ENCODE results near the gene TP53I11.

Gene TP53I11, protein sequence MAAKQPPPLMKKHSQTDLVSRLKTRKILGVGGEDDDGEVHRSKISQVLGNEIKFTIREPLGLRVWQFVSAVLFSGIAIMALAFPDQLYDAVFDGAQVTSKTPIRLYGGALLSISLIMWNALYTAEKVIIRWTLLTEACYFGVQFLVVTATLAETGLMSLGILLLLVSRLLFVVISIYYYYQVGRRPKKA

DNA sequence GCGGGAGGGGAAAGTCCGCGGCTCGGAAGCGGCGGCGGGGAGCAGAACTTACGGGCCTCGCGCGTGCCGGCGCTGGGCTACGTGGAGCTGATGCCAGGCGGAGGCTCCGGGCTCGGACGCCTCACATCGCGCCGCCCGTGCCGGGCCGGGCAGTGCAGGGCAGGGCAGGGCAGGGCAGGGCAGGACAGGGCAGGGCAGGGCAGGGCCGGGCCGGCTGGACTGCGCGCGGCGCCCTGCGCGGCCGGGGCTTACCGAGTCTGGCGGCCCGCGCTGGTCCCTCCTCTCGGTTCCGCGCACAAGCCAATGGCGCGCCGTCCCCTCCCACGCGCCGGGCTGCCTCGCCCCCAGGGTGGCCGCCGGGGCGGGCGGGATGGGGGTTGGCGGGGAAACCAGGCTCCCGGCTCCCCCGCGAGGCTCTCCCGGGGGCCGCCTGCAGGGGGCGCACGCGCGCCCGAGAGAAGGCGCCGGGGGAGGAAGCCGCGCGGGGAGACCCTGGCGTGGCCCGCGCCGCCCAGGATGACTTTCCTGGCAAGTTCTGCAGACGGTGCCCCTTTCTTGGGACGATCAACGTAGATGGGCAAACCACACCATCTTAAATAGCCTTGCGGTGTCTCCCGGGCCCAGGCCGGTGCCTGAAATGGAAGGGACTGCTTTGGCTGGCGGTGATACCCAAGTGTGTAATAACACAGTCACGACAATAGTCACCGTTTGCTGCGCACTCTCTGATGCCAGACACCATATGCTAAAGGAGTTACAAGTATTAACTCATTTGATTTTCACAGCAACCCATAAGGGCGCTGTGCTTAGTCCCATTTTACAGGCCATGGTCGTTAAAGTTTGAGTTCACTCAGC lies at the start of gene TP53I11:
Gene TP53I11, minus strand, starts transcription at position 259 of the 852 bp plus-strand sequence. CDS start 12,548 bp downstream, outside the sequence.
- peak; percentile 32 to 59 (median 48) for DNase-seq (ENCODE audit: low read depth in 2 of 3, low spot score in 2 of 3)

DNA sequence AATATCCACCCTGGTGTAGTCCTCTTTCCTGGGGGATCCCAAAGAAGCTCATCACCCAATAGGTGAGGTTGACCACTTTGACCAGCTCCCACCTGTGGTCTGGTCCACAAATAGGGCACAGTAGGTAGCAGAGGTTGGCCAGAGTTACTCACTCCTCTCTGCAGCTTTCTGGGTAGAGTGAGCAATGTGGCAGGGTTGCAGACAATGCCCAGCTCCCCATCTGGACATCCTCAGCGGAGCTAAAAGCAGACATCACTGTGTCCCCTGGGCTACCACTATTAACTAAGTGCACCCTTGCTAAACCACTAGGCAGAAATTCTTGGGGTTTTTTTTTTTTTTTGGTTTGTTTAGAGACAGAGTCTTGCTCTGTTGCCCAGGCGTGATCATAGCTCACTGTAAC lies 48.4 kb upstream of the TP53I11 start:
- no peak for DNase-seq (ENCODE audit: low read depth in 2 of 3, low spot score in 2 of 3)

DNA sequence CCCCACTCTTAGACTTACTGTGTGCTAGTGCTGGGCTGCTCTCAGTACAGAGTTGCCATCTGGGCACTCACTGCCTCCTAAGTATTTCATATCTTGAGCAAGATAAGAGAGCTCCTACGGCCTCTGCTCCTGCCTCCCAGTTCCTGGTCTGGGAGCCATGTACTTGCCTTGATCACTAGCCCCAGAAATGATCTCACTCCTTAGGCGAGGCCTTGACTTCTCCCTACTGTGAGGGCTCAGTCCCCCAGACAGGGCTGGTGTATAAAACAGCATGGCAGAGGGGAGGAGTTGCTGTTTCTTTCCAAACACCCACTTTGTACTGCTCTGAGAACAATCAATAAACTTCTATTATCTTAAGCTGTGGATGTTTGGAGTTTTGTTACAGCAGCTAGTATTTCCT lies 47.4 kb upstream of the TP53I11 start:
- no peak for DNase-seq (ENCODE audit: low read depth in 2 of 3, low spot score in 2 of 3)

DNA sequence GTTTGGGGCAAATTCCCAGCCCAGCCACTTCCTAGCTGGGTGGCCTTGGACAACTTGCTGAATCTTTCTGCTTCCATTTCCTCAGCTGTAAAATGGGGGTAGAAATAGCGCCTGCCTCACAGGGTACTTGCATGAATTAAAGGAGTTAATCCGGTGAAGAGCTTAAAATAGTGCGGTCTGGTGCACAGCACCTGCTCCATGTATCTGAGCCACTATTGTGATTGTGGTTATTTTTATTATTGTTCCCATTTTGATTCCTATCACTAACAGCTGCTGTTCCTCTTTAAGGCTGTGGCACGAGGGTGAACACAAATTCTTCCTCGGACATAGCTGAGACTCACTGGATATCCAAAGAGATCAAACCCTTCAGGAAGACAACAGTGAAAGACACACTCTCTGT lies 46.9 kb upstream of the TP53I11 start:
- DNase-seq (ENCODE audit: low read depth in 2 of 3, low spot score in 2 of 3), result no peak

DNA sequence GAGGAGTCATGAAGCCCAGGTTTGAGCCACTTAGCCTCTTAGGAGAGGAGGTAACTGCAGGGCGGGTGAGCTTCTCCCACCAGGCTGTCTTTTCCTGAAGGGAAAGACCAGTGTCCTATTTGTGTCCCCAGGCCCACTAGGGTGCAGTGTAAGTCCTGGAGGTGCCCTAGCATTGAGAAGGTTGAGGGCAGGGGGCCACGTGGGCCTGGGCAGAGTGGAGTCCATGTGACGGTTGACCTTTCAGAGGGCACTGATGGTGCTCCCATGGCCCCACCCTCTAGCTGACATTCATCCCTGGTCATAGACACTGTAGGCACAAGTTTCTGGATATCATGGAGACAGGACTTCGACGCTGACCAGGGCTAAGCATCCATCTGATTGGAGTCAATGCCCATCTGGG lies 44.1 kb upstream of the TP53I11 start:
- no peak for DNase-seq (ENCODE audit: low read depth in 2 of 3, low spot score in 2 of 3)

DNA sequence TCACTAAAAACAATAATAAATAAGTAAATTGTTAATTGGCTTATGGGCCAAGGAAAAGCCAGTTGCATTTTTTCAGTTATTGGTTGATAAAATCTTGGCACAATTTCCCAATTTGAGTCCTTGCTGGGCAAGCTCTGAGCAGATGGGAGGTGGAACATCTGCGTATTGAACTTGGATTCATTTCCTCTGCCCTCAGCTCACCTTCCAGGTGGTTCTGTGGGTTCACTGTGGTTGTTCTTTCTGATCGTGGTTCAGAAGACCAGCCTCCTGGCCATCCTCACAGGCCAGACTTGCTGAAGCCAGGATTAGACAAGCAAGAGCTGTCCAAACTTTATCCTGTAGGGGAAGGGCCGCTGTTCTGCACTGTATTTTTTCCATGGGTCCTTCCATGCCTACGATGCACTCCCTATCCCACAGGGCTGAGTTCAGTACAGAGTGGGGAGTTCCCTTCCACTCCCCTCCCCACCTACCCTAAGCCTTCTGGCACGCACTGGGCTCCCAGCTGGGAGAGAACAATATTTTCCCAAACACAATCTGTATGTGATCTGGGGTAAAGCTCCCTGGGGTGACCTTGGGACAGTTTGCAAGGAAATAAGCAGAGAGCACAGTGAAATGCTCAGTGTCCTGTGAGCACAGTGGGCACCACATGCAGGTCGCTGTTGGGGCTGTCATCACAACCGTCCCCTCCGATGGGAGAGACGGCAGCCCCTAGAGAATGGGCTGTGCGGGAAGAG lies 43.5 kb upstream of the TP53I11 start:
- no peak for DNase-seq (ENCODE audit: low read depth in 2 of 3, low spot score in 2 of 3)

DNA sequence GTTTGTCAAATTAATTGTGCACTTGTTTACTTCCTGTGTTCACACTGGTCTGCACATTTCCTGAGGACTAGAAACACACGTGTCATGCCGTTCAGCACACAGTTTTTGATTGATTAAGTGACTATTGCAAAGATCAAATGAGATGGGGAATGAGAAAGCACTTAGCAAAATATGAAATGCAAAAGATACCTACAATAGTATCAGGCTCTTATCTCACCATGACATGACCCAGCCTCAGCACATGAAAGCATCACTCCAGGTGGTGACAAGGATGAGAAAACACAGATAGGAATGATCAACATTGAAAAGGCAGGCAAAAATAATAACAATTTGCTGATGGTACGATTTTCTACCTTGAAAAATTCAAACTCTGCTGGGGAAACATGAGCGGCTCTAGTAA lies 42.1 kb upstream of the TP53I11 start:
- DNase-seq (ENCODE audit: low read depth in 2 of 3, low spot score in 2 of 3), result no peak

DNA sequence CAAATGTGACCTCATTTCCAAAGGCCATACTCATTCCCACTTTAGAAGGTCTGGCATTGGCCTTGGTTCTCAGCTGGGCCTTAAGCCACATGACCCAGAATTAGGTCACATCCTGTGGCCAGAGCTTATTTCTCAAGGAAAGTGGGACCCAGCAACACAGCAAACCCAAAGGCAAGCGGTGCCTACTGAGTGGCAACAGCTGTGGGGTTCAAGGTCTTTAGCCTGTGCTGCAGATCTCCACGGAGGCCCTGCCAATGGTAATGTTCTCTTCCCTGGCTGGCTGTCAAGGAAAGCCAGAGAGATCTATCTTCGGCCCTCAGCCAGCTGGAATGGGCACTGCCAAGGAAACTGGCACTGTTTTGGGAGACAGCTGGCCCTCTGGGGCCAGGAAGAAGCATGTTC lies 41.5 kb upstream of the TP53I11 start:
- no peak for DNase-seq (ENCODE audit: low read depth in 2 of 3, low spot score in 2 of 3)

DNA sequence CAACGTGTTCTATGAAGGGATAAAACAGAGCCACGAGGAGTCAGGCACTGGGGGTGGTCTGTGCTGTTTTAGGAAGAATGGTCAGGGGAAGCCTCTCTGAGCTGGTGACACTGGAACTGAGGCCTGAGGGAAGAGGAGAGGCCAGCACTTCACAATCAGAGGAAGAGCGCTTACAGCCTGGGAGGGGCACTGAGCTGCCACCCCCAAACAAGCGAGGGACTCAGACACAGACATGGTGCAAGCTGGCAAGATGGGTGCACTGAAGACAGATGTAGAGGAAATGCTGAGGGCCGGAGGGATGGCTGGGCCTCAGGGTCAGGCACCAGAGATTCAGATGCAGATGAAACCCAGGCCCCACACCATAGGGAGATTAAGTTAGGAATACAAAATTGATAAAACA lies 40.0 kb upstream of the TP53I11 start:
- DNase-seq (ENCODE audit: low read depth in 2 of 3, low spot score in 2 of 3), result no peak

DNA sequence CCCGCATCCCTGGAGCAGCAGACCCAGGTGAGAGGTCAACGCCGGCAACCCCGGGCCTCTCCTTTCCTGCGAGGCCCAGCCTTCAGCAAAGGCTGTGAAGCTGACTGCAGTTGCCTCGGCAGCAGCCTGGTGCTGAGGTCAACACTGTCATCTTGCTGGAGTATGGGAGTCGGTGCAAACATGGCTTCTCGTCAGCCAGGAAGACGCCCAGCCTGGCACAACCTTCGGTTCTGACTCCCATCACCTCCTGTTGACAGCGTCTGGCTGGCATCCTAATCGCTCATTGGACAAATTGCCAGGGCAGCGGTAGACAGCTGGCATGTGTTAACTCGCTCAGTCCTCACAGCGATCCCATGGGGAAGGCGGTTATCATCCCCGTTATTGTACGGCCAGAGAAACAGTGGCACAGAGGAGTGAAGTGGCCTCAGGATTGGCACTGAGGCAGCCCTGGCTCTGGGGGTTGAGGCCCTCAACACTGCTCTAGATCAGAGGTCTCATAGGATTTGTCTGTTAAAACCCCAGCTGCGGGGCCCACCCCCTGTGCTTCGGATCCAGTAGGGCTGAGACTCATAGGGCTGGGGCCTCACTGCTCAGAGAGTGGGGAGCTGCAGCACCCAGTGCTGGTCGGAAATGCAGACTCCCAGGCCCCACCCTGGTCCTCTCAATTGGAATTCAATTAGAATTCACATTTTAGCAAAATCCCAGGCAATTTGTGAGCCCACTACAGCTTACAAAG lies 39.3 kb upstream of the TP53I11 start:
- DNase-seq (ENCODE audit: low read depth in 2 of 3, low spot score in 2 of 3), result no peak

DNA sequence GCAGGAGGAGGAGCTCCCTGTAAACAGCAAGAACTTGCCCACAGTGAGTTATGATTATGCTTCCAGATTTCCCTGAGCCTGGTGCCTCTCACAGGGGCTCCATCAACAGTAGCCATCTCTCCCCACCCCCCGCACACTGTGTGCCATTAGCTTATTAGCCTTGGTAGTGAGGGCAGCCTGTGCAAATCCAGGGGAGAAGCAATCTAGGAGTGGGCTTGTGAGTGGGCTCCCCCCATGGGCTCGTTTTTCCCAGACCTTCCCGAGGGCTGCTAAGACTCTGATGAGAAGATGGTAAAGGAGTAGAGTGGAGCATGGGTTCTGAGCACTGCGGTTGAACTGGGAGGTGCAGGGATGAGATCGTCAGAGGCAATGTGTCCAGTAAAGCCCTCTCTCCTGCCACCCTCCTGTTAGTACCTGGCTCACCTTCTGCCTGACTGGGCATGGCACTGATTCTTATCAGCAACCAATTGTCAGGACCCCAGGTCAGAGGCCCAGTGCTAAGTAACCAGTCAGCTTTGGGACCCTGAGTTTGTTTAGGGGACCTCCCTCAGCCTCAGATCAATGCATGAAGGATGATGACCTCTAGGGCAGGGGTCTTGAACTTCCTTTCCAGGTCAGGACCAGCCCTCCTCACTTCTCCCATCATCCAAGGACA lies 38.4 kb upstream of the TP53I11 start:
- no peak for DNase-seq (ENCODE audit: low read depth in 2 of 3, low spot score in 2 of 3)

DNA sequence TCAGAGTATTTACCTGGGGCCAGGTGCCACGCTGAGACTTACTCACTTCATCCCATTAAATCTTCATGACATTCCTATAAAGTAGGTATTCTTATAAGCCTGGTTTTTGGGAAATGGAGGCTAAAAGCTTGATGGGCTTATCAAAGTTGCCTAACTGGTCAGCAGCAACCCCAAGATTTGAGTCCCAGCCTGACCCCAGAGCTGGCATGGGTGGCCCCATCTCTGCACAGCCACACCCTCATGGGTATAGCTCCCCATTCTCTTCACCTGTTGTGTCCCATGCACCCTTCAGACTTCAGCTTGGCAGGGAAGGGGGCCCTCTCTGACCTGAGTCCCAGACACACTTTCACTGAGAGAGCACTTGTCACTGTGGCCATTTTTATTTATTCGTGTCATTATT lies 37.4 kb upstream of the TP53I11 start:
- no peak for DNase-seq (ENCODE audit: low read depth in 2 of 3, low spot score in 2 of 3)

DNA sequence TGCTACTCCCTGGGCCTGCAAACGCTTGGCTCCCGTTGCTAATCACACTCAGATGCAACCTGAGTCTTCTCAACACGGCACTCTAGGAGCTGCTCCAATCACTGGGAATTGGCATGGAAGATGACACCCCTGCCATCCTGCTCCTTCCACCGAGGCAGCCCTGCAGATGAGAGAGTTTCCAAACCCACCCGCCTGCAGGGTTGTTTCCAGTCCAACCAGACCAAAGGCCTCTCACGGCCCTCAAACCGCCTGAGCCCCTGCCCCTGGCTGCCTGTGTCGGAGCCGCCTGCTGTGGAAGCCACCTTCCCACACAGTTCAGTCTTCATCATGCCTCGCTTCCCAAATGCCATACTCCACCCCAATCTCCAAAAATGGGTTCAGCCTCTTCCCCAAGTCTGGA lies 36.8 kb upstream of the TP53I11 start:
- no peak for DNase-seq (ENCODE audit: low read depth in 2 of 3, low spot score in 2 of 3)

DNA sequence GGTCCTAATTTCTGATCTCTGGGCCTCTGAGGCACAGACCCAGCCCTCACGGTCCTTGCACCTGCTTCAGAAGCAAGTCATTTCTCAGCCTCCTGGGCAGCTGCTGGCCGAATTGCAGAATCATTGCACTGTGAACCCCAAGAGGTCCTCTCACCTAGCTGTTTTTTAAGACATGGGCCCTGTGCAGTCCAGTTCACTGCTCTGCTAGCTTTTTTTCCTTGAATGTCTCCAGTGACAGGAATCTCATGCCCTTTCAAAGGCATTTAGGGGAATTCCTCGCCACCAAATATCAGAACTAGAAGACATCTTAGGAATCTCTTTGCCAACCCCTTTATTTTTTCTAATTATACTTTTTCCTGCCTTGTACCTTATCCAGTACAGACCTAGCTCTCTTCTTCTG lies 35.6 kb upstream of the TP53I11 start:
- DNase-seq (ENCODE audit: low read depth in 2 of 3, low spot score in 2 of 3), result no peak

DNA sequence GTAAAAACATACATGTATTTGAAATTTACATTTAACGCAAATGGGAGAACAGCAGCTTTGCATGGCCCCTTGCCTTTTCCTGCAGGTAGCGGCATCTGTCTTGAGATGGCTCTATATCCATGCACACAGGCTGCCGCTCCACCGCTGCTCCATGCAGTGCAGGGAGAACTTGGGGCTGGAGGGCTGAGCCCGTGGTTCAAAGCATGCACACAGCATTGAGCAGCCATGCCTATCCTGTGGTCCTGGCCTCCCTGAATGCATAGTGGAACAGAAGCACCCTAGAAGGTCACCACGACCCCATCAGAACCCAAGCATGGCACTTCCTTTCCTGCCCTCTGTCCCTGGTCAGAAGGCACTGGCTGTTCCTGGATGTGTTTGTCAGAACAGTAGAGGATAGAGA lies 35.0 kb upstream of the TP53I11 start:
- no peak for DNase-seq (ENCODE audit: low read depth in 2 of 3, low spot score in 2 of 3)

DNA sequence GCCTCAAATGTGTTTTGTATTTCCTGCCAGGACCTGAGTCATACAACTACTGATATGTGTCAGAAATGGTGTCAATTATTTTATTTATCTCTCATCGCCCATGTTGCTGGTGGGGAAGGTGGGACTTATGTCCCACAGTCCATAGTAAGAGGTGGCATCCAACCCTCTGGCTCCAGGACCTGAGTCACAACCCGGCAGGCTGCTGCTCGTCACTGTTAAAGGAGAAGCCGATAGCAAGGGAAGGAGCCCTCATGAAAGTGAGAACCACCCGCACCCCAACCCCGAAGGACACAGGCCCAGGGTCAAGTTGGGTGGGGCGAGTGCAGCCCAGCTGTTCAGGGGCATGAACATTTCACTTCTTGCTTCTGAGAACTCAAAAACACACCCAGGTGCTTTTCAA lies 33.1 kb upstream of the TP53I11 start:
- no peak for DNase-seq (ENCODE audit: low read depth in 2 of 3, low spot score in 2 of 3)

DNA sequence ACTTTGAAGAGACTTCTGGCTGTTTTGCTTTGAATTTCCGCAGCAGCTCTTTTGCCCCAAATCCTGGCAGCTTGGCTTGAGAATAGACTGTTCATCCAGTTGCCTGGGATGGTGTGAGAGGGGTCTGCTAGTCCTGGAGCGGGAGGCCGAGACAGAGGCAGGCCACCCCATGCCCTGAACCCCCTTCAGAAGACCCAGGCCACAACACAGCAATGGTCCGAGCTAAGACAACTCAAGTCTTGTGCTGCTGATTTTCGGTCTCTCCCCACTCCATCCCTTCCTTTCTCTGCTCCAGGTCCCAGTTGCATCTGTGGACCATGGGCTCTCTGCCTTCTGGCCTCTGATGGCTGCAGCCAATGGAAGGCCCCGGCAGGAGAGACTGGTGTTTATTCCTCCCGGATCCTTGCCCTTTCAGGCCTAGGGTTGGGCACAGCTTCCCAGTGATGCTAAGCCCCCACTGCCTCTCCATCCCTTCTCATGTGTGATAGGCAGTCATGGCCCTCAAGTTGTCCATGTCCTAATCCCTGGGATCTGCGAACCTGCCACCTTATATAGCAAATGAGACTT lies 31.9 kb upstream of the TP53I11 start:
- no peak for DNase-seq (ENCODE audit: low read depth in 2 of 3, low spot score in 2 of 3)

DNA sequence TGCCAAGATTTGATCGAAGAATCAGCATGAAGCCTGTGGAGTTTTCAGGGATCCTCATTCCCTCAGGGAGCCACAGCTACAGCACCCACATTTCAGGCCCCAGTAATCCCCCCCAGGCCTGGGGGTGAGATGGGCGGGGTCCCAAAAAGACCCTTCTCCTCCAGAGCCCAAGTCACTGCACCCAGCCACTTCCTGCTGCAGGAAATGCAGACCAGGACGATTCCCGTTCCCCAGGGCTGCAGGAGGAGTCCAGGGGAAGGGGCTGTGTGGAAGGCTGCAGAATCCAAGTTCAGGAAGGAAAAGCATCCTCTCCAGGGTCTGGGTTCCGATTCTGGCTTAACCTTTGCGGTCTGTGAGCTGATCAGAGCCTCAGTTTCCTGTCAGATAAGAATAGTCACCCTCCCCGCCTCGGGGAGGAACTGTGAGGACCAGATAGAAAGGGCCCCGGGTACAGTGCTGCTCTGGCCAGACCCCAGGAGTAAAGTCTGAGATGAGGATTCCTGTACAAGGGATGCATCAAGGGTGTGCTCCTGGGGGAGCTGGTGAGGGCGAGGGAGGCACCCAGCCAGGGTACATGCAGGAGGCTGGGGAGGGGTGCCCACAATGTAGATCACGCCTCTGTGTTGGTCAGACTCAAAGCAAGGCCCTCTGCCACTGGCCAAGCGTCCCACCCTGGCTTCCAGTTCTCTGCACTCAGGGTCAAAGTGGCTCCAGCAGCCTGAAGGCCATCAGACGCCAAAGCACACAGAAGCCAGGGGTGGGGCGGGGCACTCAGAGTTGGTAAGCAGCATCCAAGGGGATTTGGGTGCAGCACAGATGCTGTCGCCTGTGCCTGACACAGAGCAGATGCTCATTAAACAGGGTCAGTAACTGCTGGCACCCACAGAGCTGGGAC lies 30.1 kb upstream of the TP53I11 start:
- DNase-seq (ENCODE audit: low read depth in 2 of 3, low spot score in 2 of 3), result no peak

DNA sequence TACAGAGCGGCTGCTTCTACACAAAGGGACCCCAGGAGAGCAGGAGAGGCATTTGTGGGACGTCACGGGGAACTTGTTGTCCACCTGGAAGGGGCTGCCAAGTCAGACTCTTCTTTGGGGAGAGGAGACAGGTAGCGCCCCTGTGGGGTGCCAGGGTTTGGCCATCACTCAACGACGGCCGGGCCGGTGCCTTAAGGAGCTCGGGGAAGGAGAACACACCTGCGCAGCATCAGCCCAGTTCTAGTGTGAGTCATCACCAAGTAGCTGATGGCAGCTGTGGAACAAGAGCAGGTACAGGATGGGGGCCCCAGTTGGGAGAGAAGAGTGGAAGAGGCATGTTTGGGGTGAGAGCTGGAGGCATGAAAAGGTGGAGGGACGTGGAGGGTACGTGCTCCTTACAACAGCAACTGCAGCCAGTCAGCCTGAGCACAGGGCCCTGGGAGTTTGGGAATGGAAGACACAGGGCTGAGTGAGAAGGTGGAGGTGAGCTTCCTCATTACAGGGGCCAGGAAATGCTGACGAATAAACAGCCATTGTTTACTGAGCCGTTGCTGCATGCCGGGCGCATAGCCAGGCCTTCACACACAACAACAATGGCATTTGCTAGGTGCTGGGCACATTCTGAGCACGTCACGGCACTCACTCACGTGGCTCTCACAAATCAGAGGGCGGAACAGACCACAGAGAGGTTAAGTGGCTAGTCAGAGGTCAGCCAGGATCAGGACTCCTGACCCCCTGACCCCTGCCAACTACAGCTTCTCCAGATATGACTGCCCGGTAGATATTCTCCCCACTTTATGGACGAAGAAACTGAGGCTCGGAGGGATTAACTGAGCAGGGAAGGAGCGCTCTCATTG lies 29.1 kb upstream of the TP53I11 start:
- DNase-seq (ENCODE audit: low read depth in 2 of 3, low spot score in 2 of 3), result no peak
